CD4-positive, alpha-beta T cell treated with Interferon gamma for 1 hour (primary cell): ENCODE measurements around the gene CADPS2.
"Not testable (repeated sequence)": the region's sequence is repeated elsewhere in the genome, so short reads cannot be mapped to it uniquely, and the experiment has no call there.

Source experiments
- DNase-seq: peaks from one replicate; pipeline ENCODE4 v3.0.0-alpha.2; 2020

CADPS2 gene

DNA sequence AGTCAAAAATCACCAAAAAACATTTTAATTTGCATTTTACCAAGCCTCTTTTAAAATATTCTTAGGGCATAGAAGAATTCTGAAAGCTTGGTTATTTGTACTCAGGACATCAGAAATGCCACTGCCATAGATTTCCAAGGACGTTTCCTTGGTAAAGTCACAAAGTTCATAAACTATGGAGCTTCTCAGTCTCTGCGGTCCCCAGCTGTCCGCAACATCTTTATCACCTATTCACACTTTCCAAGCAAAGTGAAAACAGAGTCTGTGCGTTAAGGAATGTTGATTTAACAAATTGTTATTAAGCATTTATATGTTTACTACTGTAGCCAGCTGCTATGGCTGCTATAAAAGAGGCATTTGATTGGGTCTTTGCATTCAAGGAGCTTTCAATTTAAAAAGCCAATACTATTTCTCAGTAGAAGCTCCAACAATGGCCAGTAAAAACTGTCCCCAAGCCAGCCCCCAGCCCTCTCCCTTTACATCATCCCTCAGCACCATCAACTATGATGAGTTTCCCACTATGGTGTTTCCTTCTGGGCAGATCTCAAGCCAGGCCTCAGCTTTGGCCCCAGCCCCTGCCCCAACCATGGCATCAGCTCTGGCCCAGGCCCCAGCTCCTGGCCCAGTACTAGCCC, 36.8 kb downstream of the CADPS2 start:
- no peak for DNase-seq

DNA sequence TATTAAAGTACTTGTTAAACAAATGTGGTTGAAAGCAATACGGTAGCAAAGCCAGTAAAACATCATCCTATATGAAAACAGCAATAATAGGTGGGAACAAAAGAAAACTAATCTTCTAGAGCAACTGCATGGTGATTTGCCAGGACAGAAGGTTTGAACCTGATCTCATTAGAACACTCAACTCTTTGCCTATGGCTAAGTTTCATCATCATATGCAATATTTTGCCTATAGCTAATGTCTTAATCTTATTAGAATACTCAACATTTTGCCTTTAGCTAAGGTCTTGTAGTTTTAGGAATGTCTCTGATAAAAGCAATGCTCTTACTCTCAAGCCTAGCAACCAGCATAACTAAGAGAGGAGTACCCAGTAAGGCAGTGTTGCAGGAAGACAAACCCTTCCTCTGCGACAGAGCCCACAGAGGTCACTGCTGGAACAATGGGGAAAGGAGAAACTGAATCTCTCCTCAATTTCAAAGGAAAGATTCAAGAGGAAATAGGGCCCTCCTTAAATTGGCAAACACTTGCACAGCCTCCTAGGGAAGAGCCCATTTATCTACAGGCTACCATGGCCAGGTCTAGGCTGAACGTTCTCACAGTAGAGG, 38.3 kb downstream of the CADPS2 start:
- no peak for DNase-seq

DNA sequence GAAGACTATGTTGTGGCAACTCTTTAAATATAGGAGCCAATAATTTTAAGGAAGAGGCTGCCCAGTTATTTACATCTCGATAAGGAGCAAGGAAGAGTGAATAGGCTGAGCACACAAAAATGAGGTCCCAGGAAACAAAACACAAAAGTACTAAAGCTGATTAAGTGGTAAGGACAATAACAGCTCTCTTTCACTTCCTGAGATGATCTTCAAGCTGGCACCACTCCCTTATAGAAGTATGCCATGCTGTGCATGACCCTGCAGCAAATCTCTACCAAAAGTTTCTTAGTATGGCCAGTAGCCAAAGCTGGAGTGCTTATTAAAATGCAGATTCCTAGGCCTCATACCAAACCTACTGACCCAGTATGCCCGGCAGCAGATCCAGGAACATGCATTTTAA, 39.7 kb downstream of the CADPS2 start:
- no peak for DNase-seq

DNA sequence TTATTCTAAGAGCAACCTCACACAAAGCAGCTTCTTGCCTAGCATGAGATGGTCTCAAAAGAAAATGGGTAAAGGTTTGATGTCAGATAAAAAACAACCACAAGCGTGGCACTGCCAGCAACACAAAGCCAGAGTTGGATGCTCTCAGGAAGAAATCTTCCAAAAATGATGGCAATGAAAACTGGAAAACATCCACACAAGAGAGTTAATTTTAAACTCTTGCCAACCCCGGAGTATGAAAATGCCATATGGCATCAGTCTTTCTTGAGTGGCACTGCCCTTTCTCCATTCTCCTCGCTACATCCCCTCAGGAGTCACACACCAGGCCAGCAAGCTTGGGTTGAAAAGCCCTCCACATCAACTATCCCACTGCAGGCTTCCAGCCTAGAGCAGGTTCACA, 41.0 kb downstream of the CADPS2 start:
- DNase-seq = no peak

DNA sequence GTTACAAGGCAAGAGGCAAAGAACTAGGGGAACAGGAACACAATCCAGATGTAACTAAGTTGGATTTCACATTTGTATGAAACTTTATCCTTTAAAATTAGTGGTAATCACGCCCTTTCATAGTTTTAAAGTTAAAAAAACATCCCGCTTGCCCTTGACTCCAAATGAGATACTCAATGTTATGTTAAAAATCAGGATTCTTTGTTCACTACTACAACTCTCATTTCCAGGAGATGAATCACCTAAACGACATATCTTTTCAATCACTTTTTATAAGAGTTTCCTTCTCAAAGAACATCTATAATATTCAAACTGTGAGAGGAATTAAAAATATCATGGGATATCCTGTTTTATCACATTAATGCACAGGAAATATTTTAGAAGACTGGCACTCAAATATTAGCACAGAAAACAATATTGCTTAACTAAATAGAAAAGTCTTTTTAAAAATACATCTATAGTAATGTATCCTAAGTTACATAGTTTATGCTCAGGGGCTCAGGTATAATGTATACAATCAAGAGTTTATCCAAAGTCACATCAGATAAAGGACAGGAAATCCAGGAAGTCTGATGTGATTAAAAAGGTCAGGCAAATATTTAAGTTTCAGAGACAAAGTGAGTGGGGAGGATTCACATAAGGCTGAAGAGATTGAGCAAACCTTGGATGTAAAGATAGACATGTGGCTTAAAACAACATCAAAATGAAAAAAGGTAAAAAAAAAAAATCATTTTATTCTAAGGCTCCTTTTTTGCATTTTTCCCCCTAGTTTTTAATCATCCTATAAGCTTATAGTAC, 41.9 kb downstream of the CADPS2 start:
- no peak for DNase-seq

DNA sequence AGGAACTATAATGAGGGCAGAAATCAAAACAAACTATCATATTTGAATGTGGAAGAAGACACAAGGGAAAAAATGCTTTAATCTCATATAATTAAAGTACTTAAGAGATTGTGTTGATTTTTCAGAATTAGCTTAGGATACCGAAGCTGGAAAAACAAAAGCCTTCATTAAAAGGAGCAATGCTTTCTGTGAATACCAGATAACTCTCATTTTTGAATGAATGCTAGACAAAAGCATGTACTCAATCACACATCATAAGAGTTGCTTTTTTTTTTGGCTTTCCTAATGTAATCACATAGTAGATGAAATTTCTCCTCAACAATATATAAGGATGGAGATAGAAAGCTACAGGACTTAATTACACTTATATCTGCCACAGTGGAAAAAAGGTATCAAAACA, 43.3 kb downstream of the CADPS2 start:
- no peak for DNase-seq

DNA sequence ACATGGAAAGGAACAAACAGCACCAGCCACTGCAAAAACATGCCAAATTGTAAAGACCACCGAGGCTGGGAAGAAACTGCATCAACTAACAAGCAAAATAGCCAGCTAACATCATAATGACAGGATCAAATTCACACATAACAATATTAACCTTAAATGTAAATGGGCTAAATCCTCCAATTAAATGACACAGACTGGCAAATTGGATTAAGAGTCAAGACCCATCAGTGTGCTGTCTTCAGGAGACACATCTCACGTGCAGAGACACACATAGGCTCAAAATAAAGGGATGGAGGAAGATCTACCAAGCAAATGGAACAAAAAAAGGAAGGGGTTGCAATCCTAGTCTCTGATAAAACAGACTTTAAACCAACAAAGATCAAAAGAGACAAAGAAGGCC, 50.0 kb downstream of the CADPS2 start:
- DNase-seq = not testable (repeated sequence)

DNA sequence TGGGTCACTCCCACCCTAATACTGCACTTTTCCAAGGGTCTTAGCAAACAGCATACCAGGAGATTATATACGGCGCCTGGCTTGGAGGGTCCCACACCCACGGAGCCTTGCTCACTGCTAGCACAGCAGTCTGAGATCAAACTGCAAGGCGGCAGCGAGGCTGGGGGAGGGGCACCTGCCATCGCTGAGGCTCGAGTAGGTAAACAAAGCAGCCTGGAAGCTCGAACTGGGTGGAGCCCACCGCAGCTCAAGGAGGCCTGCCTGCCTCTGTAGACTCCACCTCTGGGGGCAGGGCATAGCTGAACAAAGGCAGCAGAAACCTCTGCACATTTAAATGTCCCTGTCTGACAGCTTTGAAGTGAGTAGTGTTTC, 51.7 kb downstream of the CADPS2 start:
- not testable (repeated sequence) for DNase-seq

DNA sequence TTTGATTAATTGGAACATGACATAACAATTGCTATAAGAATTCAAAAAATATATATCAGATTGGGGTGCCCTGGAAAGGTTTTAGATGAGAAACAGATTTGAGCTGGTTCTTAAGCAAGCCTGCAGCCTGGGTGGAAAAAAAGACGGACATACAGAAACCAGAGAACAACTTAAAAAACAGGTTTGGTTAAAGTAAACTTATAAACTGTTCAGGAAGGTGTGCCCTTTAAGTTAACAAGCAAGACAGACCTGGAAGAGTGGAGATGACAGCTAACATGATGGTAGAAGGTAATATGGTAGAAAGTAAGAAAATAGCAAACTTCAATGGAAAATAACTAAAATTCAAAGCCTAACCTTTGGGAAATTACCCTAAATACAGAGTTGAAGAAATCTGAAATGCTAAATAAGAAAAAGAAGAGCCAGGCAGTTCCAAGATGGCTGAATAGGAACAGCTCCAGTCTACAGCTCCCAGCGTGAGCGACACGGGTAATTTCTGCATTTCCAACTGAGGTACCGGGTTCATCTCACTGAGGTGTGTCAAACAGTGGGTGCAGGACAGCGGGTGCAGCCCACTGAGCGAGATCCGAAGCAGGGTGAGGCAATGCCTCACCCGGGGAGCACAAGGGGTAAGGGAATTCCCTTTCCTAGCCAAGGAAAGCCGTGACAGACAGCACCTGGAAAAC, 52.2 kb downstream of the CADPS2 start:
- no peak for DNase-seq

DNA sequence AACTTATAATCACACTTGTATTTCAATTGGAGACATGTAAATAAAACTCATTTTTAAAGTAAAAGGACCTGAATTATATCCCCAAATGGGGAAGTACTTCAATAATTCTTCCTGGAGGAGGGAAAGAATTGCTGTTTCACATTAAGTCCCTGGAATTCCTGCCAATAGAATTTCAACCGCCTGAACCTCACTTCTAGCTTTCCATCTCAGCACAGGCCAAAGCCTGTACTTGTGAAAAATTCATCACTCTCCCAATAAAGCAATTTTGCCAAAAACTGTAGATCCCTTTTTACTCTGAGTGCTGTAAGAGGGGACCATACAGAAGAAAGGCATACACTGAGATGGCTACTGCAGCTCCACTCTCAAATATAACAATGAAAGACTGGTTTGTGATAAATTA, 54.8 kb downstream of the CADPS2 start:
- DNase-seq = no peak

DNA sequence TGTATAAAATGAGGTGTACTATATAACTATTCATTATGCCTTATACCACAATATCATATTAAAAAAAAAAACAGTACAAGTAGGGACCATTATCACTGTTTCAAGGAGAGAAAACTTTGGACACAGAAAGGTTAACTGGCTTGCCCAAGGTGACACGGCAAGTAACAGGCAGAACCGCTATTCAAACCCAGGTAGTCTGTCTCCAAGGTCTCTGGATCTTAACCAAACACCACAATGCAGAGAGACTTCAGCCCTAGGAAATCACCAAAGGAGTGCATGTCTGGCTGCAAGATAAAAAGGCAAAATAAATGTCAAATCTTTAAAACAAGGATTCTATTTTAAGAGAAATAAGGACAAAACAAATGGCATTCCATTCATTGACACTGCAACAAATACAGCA, 56.3 kb downstream of the CADPS2 start:
- DNase-seq = no peak

DNA sequence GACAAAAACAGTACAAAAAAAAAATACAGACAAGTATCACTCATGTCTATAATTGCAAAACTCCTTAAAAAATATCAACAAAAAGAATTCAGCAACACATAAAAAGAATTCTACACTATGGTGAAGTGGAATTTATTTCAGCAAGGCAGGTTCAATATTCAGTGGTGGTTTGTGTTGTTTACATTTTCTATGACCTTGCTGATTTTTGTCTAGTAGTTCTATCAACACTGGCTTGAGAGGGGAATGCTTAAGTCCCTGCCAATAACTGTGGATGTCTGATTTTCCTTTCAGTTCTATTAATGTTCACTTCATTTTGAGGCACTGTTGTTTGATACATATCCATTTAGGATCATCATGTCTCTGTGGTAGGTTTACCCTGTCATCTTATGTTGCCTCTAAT, 58.5 kb downstream of the CADPS2 start:
- DNase-seq = no peak

DNA sequence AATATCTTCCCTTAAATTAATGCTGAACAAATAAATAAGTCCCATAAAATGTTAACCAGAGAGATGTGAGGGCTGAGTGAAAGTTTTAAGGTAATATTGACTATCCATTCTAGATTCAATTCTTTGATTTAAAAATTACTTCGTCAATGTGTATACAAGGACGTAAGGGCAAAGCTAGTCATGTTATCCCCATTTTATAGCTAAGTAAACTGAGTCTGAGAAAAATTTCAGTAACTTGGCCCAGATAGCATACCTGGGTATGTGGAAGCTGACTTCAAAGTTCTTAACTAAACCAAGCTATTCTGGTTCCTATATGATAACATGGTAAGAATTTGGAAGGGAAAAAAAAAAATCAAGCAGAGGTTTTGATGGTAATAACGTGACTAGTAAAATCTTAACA, 72.4 kb downstream of the CADPS2 start:
- DNase-seq = no peak

DNA sequence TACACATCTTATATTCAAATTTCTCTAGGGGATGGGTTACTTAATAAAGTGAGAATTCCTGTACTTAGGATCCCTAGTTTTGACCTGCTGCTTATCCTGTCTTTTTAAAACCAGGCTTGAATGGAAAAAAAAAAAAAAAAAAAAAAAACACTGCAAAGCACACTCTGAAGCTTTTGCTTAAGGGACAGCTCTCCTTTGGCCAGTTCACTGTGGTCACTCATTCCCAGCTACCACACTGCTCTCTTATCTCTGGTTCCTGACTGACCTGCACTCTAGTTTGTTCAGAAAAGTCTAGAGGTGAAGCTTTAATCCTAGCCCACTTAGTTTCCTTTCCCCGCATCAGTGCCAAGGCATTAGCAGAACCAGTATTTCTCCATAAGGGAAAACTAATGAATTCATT, 82.4 kb downstream of the CADPS2 start:
- DNase-seq = no peak

DNA sequence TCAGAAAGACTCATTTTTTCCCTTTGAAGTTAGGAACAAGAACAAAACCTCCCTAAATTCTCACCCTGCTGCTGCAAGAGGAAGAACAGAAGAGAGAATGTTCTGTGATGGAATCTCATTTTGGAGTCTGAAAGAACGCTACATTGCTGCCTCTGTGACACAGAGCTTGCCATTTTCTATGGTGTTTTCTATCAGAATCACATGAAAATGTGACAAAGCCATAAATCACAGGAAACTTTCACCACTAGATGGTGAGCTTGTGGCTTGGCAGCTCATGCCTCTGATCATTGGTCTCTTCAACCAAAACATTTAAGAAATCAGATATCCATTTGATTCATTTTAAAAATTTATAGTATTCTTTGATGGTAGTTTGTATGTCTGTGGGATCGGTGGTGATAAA, 82.9 kb downstream of the CADPS2 start:
- no peak for DNase-seq

DNA sequence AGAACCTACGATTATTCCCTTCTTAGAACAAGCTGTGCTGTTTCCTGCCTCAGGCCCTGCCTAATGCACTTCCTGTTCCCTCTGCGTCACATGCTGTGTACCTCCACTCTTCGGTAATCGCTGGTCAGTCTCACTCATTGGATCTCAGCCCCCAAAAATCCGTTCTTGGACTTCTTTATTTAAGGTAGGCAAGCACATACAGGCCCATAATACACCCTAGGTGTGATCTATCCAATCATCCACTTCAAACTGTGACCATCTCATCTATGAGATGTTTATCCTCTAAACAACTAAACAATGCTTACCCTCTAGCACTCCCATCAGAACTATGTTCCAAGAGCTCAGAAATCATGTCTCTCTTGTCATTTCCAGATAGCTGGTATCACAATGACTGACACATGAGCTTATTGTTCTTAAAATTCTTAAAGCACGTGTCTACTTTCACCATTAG, 83.9 kb downstream of the CADPS2 start:
- no peak for DNase-seq

DNA sequence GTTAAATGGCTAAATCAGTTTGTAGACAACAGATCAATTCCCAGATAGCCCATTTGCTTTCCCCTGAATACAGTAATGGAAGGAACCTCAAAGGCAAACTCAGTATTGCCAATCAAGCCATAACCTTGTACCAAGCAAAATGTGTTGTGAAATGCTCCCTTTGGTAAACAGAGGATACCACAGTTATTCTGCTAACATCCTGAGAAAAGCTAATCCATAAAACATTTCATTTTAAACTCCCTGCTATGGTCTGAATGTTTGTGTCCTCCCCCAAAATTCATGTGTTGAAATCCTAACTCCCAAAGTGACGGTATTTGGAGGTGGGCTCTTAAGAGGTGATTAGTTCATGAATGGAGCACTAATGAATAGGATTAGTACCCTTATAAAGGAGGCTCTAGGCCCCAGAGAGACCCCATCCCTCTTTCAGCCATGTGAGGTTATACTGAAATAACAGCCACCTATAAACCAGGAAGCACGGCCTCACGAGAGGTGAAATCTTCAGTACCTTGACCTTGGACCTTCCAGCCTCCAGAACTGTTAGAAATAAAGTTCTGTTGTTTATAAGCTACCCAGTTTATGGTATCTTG, 94.2 kb downstream of the CADPS2 start:
- DNase-seq = no peak

DNA sequence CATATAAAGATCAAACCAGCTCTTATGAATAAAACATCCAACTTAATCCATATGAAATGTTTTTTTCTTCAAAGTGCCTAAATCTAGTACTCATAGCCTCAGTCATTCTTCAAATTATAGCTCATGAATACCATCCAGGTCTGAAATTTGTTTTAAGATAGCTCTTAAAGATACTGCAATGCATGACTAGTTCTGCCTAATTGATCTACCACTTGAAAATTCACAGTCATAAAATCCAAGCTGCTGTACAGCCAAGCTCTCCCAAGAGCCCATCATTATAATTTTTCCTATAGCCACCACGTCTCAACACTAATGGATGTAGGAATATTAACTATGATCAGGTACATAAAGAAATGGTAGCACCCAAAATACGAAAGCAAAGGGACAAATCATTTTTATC, 95.7 kb downstream of the CADPS2 start:
- no peak for DNase-seq

DNA sequence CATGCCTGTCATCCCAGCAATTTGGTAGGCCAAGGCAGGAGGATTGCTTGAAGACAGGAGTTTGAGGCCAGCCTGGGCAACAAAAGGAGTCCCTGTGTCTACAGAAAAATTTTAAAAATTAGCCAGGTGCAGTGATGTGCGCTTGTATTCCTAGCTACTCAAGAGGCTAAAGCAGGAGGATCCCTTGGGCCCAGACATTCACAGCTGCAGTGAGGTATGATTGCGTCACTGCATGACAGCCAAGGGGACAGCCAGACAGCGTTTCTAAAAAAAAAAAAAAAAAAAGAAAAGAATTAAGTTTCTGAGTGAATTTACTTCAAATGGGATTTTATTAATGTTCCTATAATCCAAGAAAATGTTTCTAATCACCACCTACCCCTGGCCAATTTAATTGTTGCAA, 96.1 kb downstream of the CADPS2 start:
- no peak for DNase-seq

DNA sequence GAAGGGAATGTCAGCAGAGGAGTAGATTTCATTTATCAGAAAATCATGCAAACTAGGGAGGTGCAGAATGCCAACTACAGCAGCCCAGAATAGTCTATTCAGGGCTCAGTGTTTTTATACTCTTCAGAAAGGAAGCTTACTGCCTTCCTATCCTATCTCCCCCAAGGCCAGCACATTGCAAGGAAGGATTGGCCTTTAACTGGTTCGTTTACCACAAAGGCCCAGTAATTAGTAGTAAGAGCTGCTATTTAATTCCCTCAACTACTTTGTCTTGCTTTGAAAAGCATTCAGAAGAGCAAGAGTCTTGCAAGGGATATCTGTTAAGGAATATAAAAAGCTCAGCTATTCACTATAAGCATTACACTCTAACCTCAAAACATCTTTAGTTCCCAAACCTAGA, 97.1 kb downstream of the CADPS2 start:
- no peak for DNase-seq

DNA sequence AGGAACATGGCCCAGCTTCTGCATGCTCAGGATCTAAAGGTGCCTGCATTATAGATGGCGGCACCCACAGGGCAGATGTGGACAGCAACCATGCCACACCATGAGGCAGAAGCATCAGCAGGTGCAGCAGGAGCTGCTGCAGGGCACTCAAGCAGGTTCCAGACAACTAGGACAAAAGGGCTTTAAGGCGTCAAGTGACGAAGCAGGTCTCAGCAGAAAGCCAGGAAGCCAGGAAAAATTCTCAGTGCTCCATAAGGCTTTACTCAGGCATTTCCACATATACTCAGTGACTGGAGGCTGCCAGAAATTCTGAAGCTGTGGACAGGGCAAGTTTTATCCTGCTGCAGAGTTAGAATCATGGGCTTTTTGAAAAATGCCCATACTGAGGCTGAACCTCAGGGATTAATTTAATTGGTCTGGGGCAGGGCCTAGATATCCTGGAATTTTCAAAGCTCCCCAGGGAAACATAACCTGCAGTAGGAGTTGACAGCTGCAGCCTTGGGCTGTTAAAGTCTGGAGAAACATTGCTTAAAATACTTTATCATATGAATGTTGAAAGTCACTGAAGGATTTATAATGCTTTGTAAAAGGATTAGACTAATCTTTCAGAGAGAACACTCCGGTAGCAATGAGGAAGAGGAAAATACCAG, 115.4 kb downstream of the CADPS2 start:
- DNase-seq = no peak

DNA sequence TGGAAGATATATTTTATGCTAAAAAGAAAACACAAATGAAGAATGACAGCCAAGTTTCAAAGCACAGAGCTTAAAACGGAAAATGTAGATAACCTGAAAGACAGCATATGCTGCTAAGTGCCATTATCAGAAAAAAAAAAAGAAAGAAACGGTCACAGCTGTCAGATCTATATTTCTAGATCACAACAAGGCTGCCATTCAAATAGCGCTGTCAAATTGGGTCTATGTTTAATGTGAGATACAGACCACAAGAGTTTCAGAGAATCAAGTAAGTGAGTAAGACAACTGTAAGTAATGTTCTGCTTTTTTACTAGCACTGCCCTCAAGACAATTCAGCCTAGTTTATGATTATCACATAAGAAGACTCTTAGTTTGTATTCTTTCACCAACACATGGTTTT, 117.4 kb downstream of the CADPS2 start:
- DNase-seq = no peak

DNA sequence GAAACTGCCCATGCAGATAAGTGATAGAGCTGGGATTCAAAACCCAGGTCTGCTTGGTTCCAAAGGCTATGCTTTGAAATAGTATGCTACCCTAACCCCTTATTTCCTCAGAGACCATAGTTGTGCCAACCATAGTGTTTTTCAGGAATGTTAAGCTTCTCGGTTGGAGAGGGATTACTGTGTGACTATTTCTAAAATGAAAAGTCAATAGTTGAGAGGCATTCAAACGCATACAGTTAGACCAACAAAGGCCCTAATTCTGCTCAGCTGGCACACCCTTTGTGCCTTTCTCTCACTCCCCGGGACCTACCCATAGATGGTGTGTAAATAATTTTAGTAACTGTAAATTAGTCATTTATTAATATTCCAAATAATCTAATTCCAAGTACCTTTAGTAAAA, 118.9 kb downstream of the CADPS2 start:
- no peak for DNase-seq
